Measurements from ENCODE around the gene XAB2.

XAB2 gene

DNA sequence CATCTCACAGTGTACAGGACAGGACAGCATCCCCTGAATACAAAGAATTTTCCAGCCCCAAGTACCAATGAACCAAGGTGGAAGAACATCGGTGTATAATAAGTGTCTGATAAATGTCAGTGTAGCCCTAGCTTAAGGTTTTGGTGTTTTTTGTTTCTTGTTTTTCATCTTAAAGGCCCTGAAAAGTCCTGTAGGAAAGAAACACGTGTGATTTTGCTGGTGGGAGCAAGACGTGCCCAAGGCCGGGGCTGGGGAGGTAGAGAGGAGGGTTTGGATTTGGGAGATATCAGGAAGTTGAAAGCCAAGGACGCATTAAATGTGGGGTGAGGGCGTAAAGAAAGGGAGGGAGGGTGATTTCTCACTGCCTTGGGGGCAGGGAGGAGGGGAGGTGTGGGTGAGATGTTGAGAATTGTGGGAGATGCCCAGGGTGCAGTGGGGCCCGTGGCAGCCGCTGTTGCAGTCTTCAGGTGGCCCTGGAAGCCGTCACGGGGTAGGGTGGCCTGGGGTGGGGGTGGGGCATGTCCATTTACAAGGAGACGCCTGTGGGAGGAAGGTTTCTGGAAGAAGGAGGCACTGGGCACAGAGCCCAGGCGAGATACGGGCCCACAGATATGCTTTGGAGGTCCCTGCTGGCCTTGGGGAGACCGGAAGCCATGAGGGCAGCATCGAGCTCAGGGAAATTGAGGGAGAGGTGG, 27.0 kb downstream of the XAB2 start (continued):
- TF ChIP-seq ZNF76 (tag by site-specific recombination; IDR thresholded peaks at IDR 0.05; ENCODE audit: borderline replicate concordance, low read depth) (peak; percentile 31; the same call in 1 of the 2 replicates), ZFHX2 (tag by site-specific recombination; conservative IDR thresholded peaks at IDR 0.05) (peak; percentile 79), KLF16 (tag by site-specific recombination; IDR thresholded peaks at IDR 0.05) (no peak), ZNF514 (tag by site-specific recombination; IDR thresholded peaks at IDR 0.05) (no peak), MYNN (tag by site-specific recombination; IDR thresholded peaks at IDR 0.05; ENCODE audit: borderline replicate concordance) (no peak), ZNF140 (tag by site-specific recombination; IDR thresholded peaks at IDR 0.05) (no peak), KLF1 (tag by site-specific recombination; IDR thresholded peaks at IDR 0.05) (peak; percentile 53), ZBTB20 (tag by site-specific recombination; IDR thresholded peaks at IDR 0.05) (no peak), ZNF239 (tag by site-specific recombination; IDR thresholded peaks at IDR 0.05) (peak; percentile 96), GFI1B (tag by site-specific recombination; IDR thresholded peaks at IDR 0.05) (no peak), ZNF398 (tag by site-specific recombination; IDR thresholded peaks at IDR 0.05) (no peak; the same call in 1 of the 2 replicates), INSM2 (tag by site-specific recombination; IDR thresholded peaks at IDR 0.05) (no peak), ZNF585B (tag by site-specific recombination; IDR thresholded peaks at IDR 0.05) (no peak)
- TF ChIP-seq, protein P1, sequence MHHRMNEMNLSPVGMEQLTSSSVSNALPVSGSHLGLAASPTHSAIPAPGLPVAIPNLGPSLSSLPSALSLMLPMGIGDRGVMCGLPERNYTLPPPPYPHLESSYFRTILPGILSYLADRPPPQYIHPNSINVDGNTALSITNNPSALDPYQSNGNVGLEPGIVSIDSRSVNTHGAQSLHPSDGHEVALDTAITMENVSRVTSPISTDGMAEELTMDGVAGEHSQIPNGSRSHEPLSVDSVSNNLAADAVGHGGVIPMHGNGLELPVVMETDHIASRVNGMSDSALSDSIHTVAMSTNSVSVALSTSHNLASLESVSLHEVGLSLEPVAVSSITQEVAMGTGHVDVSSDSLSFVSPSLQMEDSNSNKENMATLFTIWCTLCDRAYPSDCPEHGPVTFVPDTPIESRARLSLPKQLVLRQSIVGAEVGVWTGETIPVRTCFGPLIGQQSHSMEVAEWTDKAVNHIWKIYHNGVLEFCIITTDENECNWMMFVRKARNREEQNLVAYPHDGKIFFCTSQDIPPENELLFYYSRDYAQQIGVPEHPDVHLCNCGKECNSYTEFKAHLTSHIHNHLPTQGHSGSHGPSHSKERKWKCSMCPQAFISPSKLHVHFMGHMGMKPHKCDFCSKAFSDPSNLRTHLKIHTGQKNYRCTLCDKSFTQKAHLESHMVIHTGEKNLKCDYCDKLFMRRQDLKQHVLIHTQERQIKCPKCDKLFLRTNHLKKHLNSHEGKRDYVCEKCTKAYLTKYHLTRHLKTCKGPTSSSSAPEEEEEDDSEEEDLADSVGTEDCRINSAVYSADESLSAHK (tag by site-specific recombination; IDR thresholded peaks at IDR 0.05) = 0 out of 2 replicates have a peak, but pooled peaks have one; percentile 13
- TF ChIP-seq, protein P2, sequence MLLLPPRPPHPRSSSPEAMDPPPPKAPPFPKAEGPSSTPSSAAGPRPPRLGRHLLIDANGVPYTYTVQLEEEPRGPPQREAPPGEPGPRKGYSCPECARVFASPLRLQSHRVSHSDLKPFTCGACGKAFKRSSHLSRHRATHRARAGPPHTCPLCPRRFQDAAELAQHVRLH (tag by site-specific recombination; IDR thresholded peaks at IDR 0.05) = no peak
- TF ChIP-seq, protein P3, sequence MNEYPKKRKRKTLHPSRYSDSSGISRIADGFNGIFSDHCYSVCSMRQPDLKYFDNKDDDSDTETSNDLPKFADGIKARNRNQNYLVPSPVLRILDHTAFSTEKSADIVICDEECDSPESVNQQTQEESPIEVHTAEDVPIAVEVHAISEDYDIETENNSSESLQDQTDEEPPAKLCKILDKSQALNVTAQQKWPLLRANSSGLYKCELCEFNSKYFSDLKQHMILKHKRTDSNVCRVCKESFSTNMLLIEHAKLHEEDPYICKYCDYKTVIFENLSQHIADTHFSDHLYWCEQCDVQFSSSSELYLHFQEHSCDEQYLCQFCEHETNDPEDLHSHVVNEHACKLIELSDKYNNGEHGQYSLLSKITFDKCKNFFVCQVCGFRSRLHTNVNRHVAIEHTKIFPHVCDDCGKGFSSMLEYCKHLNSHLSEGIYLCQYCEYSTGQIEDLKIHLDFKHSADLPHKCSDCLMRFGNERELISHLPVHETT (tag by site-specific recombination; IDR thresholded peaks at IDR 0.05) = no peak

DNA sequence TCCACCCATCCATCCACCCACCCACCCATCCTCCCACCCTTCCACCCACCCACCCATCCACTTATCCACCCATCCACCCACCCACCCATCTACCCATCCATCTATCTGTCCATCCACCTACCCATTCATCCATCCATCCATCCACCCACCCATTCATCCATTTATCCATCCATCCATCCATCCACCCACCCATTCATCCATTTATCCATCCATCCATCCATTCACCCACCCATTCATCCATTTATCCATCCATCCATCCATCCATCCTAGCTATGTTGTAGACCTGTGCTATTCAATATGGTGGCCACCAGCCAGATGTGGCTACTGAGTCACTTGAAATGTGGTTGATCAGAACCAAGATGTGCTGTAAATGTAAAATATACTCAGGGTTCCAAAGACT, 28.6 kb downstream of the XAB2 start:
- H3K27ac ChIP-seq (ENCODE audit: extremely low read depth, low read depth, low read length) = no peak overlapping the region
- H3K4me3 ChIP-seq (ENCODE audit: low read depth, low read length) = no peak overlapping the region
- TF ChIP-seq KLF1 (tag by site-specific recombination; IDR thresholded peaks at IDR 0.05) = peak; percentile 17; the same call in 1 of the 2 replicates
- peak; percentile 67 for TF ChIP-seq ZFHX2 (tag by site-specific recombination; conservative IDR thresholded peaks at IDR 0.05)
- TF ChIP-seq ZBTB17 (tag by site-specific recombination; IDR thresholded peaks at IDR 0.05) = peak; percentile 35; the same call in 1 of the 2 replicates
- peak; percentile 61 for TF ChIP-seq EGR2 (tag by site-specific recombination; IDR thresholded peaks at IDR 0.05; ENCODE audit: low read depth)
- no peak for TF ChIP-seq ZNF274 (IDR thresholded peaks at IDR 0.05; ENCODE audit: low read length)
- TF ChIP-seq ZNF274 (tag by site-specific recombination; IDR thresholded peaks at IDR 0.05; ENCODE audit: borderline replicate concordance) = no peak
- no peak for TF ChIP-seq ZNF121 (tag by site-specific recombination; IDR thresholded peaks at IDR 0.05)
- TF ChIP-seq ZNF184 (tag by site-specific recombination; IDR thresholded peaks at IDR 0.05) = no peak
- TF ChIP-seq, protein P4, sequence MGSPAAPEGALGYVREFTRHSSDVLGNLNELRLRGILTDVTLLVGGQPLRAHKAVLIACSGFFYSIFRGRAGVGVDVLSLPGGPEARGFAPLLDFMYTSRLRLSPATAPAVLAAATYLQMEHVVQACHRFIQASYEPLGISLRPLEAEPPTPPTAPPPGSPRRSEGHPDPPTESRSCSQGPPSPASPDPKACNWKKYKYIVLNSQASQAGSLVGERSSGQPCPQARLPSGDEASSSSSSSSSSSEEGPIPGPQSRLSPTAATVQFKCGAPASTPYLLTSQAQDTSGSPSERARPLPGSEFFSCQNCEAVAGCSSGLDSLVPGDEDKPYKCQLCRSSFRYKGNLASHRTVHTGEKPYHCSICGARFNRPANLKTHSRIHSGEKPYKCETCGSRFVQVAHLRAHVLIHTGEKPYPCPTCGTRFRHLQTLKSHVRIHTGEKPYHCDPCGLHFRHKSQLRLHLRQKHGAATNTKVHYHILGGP (tag by site-specific recombination; IDR thresholded peaks at IDR 0.05) = no peak
- TF ChIP-seq ZNF366 (tag by site-specific recombination; conservative IDR thresholded peaks at IDR 0.05) = peak; percentile 92
- H3K4me1 ChIP-seq (ENCODE audit: control insufficient read depth, insufficient read depth, low read length) = peaks cover 8% of the 10 kb centered on the region
- no peaks in the 10 kb centered on the region for H3K9me3 ChIP-seq (ENCODE audit: control insufficient read depth, insufficient read depth, low read depth, low read length)
- POLR2A ChIA-PET = interaction anchor here (0.6 kb wide), 1 partner anchor 16 kb away, joined by 3 read pairs; no protein-coding TSS in a partner anchor
- CTCF ChIA-PET = interaction anchor here (1.1 kb wide), 1 partner anchor 40 kb away, joined by 3 read pairs; no protein-coding TSS in a partner anchor
- peaks cover 0 to 9% of the 10 kb centered on the region in 2 experiments; a peak in 2 of 3 replicates for H3K36me3 ChIP-seq (ENCODE audit: control insufficient read depth in 2 of 2, insufficient read depth in 1 of 2, low read length in 2 of 2)

All from HEK293 (cell line).